ENCODE data around the gene AIMP2. TPM values are rescaled to one million over a fixed set of nuclear protein-coding genes. Genes with fewer than 3 reads are reported as not detected.
"Not testable (repeated sequence)": the region's sequence is repeated elsewhere in the genome, so short reads cannot be mapped to it uniquely, and the experiment has no call there.

Gene AIMP2
- 21.9 TPM for polyA plus RNA-seq (ENCODE audit: insufficient read length)
- long read RNA-seq, donor 1, transcript AIMP2-201 (4 exons, 1,225 nt), result major isoform, 20 of 22 reads
- long read RNA-seq, donor 1, partial matches to known transcripts, result 0 of 22 reads
- long read RNA-seq, donor 1, other reads (novel, unspliced or antisense), result 0 of 22 reads
- long read RNA-seq, donor 2, transcript AIMP2-201 (4 exons, 1,225 nt), result major isoform, 21 of 22 reads
- long read RNA-seq, donor 2, partial matches to known transcripts, result 0 of 22 reads
- long read RNA-seq, donor 2, other reads (novel, unspliced or antisense), result 0 of 22 reads
- long read RNA-seq, donor 3, transcript AIMP2-201 (4 exons, 1,225 nt), result major isoform, 12 of 12 reads
- long read RNA-seq, donor 3, partial matches to known transcripts, result 0 of 12 reads
- long read RNA-seq, donor 3, other reads (novel, unspliced or antisense), result 0 of 12 reads
- long read RNA-seq, donor 4, partial matches to known transcripts, result 21 of 24 reads
- long read RNA-seq, donor 4, other reads (novel, unspliced or antisense), result 0 of 24 reads
- long read RNA-seq, donor 5, transcript AIMP2-201 (4 exons, 1,225 nt), result major isoform, 32 of 36 reads
- long read RNA-seq, donor 5, partial matches to known transcripts, result 0 of 36 reads
- long read RNA-seq, donor 5, other reads (novel, unspliced or antisense), result 0 of 36 reads
- long read RNA-seq, donor 6, transcript AIMP2-201 (4 exons, 1,225 nt), result major isoform, 20 of 139 reads
- long read RNA-seq, donor 6, partial matches to known transcripts, result 118 of 139 reads
- long read RNA-seq, donor 6, other reads (novel, unspliced or antisense), result 0 of 139 reads
- long read RNA-seq, donor 7, transcript AIMP2-201 (4 exons, 1,225 nt), result major isoform, 31 of 36 reads
- long read RNA-seq, donor 7, partial matches to known transcripts, result 0 of 36 reads
- long read RNA-seq, donor 7, other reads (novel, unspliced or antisense), result 5 of 36 reads
- long read RNA-seq, donor 8, transcript AIMP2-201 (4 exons, 1,225 nt), result major isoform, 12 of 63 reads
- long read RNA-seq, donor 8, partial matches to known transcripts, result 50 of 63 reads
- long read RNA-seq, donor 8, other reads (novel, unspliced or antisense), result 0 of 63 reads

DNA sequence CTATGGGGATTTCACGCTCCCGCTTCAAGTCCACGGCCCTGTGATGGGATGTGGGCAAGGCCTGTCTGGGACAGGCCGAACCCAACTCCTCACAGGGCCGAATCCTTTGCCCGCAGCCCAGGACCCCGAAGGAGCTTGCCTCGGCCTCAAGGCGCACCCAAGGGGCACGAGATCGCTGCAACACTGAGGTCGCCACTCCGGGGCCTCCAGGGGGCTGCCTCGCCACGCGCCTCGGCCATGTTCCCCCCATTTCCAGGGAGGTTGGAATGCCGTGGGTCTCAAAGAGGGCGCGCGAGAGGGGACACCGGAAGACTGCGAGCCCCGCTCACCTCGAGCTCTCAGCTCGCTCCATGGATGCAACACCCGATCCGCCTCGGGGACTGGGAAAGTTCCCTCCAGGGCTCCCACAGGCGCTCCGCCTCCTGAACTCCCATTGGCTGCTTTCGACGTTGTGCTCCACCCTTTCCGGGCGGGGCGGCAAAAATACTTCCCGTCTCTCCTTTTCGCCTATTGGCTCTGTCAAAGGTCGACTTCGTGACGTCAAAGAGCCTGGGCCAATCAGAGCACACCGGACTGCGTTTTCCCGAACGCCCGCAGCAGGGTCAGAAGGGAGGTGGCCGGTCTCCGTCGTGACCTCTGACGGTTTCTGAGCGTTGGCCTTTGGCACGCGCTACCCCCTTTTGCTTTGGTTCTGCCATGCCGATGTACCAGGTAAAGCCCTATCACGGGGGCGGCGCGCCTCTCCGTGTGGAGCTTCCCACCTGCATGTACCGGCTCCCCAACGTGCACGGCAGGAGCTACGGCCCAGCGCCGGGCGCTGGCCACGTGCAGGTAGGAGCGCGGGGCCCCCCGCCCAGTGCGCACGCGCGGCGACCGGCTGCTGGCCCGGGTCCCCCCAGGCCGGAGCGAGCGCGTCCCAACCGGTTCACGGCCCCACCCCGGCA is at the start of gene AIMP2, which contains the start of gene PMS2:
TSS of gene AIMP2 (plus strand) at position 605 of the 944 bp plus-strand sequence. CDS start at position 697, 92 bp downstream.
TSS of gene PMS2 (minus strand) at position 382 of the 944 bp plus-strand sequence. CDS start at position 352, 30 bp downstream.
- DNase-seq, result peak; percentile 99

DNA sequence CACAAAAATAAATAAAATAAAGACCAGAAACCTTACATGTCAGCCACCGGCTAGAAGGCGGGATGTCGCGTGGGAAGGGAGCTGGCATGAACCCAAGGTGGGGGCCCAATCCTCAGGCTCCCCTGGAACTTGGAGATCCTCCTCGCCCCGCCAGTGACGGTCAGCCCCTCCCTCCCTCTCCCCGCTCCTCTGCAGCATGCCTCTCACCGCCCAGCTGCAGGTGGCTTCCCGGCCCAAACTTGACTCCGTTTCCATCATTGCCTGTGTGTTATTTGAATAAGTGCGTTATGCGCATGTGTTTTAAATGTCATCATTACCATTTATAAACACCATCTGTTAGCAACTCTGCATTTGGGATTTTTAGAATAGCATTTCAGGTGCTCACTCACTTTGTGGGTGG is 45.9 kb upstream of the AIMP2 start:
- not testable (repeated sequence) for DNase-seq

DNA sequence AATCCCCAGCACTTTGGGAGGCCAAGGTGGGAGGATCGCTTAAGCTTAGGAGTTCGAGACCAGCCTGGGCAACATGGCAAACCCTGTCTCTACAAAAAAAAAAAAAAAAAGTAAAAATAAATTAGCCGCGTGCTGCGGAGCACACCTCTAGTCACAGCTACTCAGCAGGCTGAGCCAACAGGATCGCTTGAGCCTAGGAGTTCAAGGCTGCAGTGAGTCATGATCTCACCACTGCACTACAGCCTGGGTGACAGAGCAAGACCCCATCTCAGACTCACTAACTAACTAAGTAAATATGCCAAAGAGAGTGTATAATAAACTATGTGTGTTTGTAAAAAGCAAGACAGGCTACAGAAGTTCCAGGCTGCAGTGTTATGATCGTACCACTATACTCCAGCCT is 45.3 kb upstream of the AIMP2 start:
- not testable (repeated sequence) for DNase-seq

- DNase-seq, result not testable (repeated sequence)
Observed at GRCh38 chr7:5970347-5970911, 38.6 kb upstream of the AIMP2 start, which contains the start of gene RSPH10B. Gene RSPH10B, minus strand, starts transcription at chr7:5970689. Its CDS starts 3,573 bp downstream, at chr7:5967116.

- not testable (repeated sequence) for DNase-seq
Observed at GRCh38 chr7:5973580-5973979, 35.5 kb upstream of the AIMP2 start.

DNA sequence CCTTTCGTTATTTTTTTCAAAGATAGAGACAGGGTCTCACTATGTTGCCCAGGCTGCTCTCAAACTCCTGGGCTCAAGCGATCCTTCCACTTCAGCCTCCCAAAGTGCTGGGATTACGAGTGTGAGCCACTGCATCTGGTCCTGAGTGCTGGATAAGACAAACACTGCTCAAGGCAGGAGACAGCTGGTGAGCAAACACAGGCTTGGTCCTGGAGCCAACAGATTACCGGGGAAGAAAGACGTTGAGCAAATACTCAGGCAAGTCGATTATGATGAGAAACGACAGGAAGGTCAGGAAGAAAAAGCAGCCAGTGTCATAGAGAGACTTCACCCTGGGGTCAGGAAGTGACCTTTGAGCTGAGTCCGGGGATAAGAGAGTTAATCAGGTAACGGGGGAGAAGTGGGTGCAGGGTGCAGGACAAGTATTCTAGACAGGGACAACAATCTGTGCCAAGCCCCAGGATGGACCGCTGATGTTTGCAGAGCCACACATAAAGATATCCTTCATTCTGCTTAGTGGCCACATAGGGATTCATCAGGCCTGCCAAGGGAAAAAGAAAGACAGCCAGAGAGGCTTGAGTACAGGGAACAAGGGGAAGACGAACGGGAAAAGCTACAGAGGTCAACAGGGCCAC is 29.3 kb upstream of the AIMP2 start:
- not testable (repeated sequence) for DNase-seq

- not testable (repeated sequence) for DNase-seq
Observed at GRCh38 chr7:5987061-5987460, 22.0 kb upstream of the AIMP2 start.

DNA sequence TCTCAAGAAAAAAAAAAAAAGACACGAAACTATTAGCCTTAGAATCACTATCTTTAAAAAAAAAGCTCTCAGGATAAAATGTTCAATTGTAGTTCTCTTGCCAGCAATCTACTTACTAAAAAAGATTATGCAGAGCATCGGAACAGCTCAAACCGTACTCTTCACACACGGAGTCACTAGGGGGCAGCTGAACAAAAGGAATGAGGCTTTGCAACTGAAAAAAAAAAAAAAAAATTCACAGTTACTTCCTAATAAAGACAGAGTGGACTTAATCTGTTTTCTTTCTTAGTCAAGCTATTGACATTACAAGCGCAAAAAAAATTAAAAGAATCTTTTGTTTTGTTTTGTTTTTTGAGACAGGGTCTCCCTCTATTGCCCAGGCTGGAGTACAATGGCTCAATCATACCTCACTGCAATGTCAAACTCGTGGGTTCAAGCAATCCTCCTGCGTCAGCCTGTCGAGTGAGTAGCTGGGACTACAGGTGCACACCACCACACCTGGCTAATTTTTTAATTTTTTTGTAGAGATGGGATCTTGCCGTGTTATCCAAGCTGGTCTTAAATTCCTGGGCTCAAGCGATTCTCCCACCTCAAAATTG is 11.8 kb upstream of the AIMP2 start:
- DNase-seq, result peak; percentile 69

- DNase-seq, result no peak
Observed at GRCh38 chr7:6007386-6007785, 1.7 kb upstream of the AIMP2 start.

- DNase-seq, result not testable (repeated sequence)
Observed at GRCh38 chr7:6007835-6008590, 1.1 kb upstream of the AIMP2 start.

DNA sequence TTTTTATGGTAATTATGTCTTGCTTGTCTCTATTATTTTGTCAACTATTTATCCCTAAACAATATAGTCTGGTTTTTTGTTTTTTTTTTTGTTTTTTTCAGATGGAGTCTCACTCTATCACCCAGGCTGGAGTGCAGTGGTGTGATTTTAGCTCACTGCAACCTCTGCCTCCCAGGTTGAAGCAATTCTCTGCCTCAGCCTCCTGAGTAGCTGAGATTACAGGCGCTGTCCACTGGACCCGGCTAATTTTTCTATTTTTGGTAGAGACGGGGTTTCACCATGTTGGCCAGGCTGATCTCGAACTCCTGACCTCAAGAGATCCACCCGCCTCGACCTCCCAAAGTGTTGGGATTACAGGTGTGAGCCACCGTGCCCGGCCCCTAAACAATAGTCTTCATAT is 1.3 kb downstream of the AIMP2 start:
- DNase-seq, result not testable (repeated sequence)

DNA sequence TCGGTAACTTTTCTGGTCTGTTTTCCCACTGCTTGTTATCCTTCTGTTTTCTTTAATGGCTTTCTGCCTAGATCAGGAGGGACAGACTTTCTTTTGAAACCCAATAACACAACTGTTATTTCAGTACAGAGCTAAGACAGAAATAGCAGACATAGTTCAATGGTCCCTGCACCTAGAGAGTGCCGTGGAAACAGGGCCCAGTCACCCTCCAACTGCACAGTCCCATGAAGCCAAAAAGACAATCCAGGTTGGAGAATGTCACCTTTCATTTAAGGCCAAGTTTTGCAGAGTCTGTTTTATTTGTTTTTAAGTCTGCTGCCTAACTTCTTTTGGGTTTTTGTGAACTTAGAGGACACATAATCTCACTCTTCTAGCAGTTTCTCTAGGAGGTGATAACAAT is 2.5 kb downstream of the AIMP2 start:
- DNase-seq, result no peak

DNA sequence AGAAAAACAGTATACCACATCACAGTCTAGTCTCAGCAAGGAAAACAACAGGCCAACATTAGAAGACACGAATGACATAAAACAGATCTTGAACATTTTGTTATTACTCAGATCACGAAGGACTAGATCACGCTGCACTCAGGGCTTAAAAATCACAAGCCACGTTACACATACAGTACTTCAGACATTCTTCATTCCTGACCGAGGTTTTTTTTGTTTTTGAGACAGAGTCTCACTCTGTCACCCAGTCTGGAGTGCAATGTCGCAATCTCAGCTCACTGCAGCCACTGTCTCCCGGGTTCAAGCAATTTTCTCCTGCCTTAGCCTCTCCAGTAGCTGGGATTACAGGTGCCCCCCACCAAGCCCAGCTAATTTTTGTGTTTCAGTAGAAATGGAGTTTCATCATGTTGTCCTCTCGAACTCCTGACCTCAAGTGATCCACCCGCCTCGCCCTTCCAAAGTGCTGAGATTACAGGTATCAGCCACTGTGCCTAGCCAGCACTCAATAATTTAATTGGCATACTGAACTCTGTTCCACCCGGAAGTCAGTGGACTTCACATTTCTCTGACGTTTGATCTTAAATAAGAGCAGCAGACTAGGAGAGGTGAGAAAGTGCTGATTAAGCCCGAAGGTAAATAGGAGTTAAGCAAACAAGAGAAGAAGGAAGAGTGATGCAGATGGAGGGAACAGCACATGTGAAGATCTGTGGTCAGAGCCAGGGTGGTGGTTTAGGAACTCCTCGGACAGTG is 3.5 kb downstream of the AIMP2 start:
- DNase-seq, result no peak

- DNase-seq, result no peak
Observed at GRCh38 chr7:6015917-6016652, 7.0 kb downstream of the AIMP2 start.

DNA sequence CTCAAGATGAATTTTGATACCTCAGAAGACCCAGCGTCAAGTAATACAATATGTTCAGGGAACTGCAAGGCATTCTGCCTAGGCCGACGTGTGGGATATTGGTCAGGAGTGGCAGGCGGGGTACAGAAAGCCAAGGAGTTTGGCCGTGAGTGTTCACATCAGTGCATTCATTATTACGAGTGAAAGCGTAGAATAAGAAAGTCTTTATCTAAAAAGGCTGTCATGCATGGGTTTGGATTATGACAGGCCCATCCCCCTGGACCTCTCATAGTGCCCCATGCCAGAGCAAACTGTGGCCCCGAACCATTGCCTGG is 7.5 kb downstream of the AIMP2 start:
- DNase-seq, result no peak

GRCh38 chr7:6020371-6021286 is 11.6 kb downstream of the AIMP2 start:
- DNase-seq, result no peak

DNA sequence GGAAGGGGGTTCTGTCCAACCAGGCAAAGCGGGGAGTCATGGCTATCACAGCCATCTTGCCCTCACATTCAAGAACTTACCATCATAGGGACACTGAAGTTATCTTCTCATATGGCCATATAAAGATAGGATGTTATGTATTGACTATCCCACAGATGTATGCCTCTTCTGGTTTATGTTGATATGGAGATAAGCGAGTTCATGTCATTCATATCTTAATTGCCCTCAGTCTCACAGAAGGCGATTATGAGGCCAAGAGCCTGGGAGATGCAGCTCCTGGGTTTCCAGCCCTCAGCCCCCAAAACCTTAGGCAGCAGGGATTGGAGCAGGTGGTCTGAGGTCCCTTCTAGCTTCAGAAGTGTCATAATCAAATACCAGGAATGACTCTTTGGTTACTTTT is 13.6 kb downstream of the AIMP2 start:
- no peak for DNase-seq

All from left kidney (tissue), 8 donors.